K562 (cell line): ENCODE data around the gene OR2W1. TPM values are rescaled to one million over a fixed set of nuclear protein-coding genes. Genes with fewer than 3 reads are reported as not detected.

Source experiments
- ARID1B ChIP-seq: fragments of 450-650 bp; IDR thresholded peaks from 2 replicates; pipeline ENCODE4 v1.6.1; 2016; ENCODE audit warnings: antibody characterized with exemption, mild to moderate bottlenecking, inconsistent platforms
- CBFB ChIP-seq: sonication (generic); formaldehyde crosslinking; IDR thresholded peaks from 2 replicates; pipeline ENCODE4 v1.4.0; 2020; ENCODE audit warnings: mild to moderate bottlenecking, missing genetic modification reagents
- DNMT1 ChIP-seq: fragments of 450-650 bp; IDR thresholded peaks from 2 replicates; pipeline ENCODE4 v1.6.1; 2016; ENCODE audit warnings: antibody characterized with exemption, mild to moderate bottlenecking
- DPF2 ChIP-seq: fragments of 450-650 bp; IDR thresholded peaks from 2 replicates; pipeline ENCODE4 v1.6.1; 2016
- GABPB1 ChIP-seq: sonication (generic); formaldehyde crosslinking; IDR thresholded peaks from 2 replicates; pipeline ENCODE4 v1.8.0; 2022; ENCODE audit warnings: mild to moderate bottlenecking, missing genetic modification reagents
- HMG20A ChIP-seq: fragments of 450-650 bp; formaldehyde crosslinking; conservative IDR thresholded peaks from 2 replicates; pipeline ENCODE4 v1.4.0; 2020; ENCODE audit warnings: mild to moderate bottlenecking, mixed read lengths
- HNRNPL ChIP-seq: fragments of 200-400 bp; formaldehyde crosslinking; IDR thresholded peaks from 2 replicates; pipeline ENCODE4 v1.6.1; 2017; ENCODE audit warnings: low read depth, mild to moderate bottlenecking, low read length
- KLF10 ChIP-seq: fragments of 250-450 bp; sonication (Bioruptor Pico); IDR thresholded peaks from 2 replicates; pipeline ENCODE4 v1.6.1; 2021; ENCODE audit warnings: matching md5 sums
- KLF16 ChIP-seq: IDR thresholded peaks from 2 replicates; pipeline ENCODE4 v1.6.1; 2016; ENCODE audit warnings: antibody characterized with exemption
- PHF8 ChIP-seq: fragments of 200-600 bp; sonication (generic); IDR thresholded peaks from 2 replicates; pipeline ENCODE4 v1.6.1; 2012; ENCODE audit warnings: mixed run types, mild to moderate bottlenecking, inconsistent platforms, low read length, moderate library complexity, borderline replicate concordance
- PTRF ChIP-seq: fragments of 450-650 bp; IDR thresholded peaks from 2 replicates; pipeline ENCODE4 v1.6.1; 2016; ENCODE audit warnings: mild to moderate bottlenecking, missing genetic modification characterization, missing compliant biosample characterization
- polyA plus RNA-seq, 8 experiments: library from polyadenylated mRNA; depleted of rRNA in 4 of 8; stranded (reverse) in 5 of 8; unstranded in 3 of 8; fragments of >200 nt; fragmentation: Nextera tagmentation in 2 of 8; fragmentation: Illumina TruSeq in 1 of 8; extraction: Ambion mirVana in 2 of 8; extraction: Trizol in 1 of 8; gene quantifications; 2 replicates each; pipeline versions ENCODE4 v1.2.1 to v1.2.3, GENCODE V29; 2011 to 2014; ENCODE audit warnings: inconsistent platforms in 1 of 8, missing spikeins in 1 of 8
- total RNA-seq, 7 experiments: library from RNA; depleted of rRNA in 6 of 7; stranded (reverse); fragments of >200 nt in 6 of 7; fragmentation: Illumina TruSeq in 2 of 7; extraction: Trizol in 2 of 7; gene quantifications; 2 replicates each; pipeline versions ENCODE4 v1.2.1 to v1.2.3, GENCODE V29; 2011 to 2021; ENCODE audit warnings: low replicate concordance in 1 of 7
- TF ChIP-seq, protein P1 (sequence below): fragments of 250-450 bp; sonication (Bioruptor Pico); IDR thresholded peaks from 2 replicates; pipeline ENCODE4 v1.4.0; 2020
- TF ChIP-seq, protein P2 (sequence below): fragments of 250-450 bp; sonication (Bioruptor Pico); IDR thresholded peaks from 2 replicates; pipeline ENCODE4 v1.9.0; 2021; ENCODE audit warnings: mild to moderate bottlenecking

OR2W1 gene
- total and polyA plus RNA-seq, 9 of the 15 experiments (the other 6 are each of a cell fraction or from before 2014, with no cell fraction given): not detected

DNA sequence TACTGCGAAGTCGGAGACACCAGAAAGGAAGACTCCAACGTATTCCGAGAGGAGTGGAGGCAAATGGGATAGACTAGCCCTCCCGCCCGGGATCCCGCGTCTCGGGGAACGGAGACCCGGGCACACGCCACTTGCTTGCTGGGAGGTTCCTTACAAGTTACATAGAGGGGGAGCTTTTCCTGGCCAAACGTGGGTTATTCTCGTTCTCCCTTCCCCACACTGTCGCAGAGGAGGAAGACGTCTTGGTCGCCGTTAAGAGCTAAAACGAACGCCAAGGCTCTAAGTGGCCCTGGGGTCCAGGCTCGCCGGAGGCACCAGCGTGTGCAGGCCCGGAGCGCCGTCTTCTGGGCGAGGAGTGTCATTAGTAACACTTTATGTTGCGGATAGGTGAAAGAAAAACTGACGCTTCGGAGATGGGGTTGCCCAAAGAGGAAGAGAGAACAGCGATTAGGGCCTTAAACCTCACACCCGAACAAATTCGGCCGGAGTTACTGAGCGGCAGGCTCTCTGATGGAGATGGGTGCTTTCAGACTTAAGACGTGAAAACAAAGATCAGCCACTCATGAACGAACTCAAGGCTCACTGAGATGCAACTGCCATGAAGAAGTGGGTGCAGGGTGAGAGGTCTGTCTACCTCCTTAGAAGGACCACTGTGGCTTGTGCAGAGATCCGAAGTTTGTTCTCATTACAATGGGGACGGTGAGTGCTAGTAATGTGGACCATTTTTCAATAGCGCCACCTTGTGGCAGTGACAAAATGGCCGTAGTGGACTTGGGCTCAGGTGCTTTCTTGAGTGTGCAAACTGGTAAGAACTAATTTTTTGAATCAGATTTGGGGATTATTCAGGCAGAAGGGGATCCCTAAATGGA is 28.2 kb downstream of the OR2W1 start (continued):
- TF ChIP-seq PTRF: no peak
- no peak for TF ChIP-seq HNRNPL
- TF ChIP-seq DNMT1: no peak
- TF ChIP-seq, protein P1, sequence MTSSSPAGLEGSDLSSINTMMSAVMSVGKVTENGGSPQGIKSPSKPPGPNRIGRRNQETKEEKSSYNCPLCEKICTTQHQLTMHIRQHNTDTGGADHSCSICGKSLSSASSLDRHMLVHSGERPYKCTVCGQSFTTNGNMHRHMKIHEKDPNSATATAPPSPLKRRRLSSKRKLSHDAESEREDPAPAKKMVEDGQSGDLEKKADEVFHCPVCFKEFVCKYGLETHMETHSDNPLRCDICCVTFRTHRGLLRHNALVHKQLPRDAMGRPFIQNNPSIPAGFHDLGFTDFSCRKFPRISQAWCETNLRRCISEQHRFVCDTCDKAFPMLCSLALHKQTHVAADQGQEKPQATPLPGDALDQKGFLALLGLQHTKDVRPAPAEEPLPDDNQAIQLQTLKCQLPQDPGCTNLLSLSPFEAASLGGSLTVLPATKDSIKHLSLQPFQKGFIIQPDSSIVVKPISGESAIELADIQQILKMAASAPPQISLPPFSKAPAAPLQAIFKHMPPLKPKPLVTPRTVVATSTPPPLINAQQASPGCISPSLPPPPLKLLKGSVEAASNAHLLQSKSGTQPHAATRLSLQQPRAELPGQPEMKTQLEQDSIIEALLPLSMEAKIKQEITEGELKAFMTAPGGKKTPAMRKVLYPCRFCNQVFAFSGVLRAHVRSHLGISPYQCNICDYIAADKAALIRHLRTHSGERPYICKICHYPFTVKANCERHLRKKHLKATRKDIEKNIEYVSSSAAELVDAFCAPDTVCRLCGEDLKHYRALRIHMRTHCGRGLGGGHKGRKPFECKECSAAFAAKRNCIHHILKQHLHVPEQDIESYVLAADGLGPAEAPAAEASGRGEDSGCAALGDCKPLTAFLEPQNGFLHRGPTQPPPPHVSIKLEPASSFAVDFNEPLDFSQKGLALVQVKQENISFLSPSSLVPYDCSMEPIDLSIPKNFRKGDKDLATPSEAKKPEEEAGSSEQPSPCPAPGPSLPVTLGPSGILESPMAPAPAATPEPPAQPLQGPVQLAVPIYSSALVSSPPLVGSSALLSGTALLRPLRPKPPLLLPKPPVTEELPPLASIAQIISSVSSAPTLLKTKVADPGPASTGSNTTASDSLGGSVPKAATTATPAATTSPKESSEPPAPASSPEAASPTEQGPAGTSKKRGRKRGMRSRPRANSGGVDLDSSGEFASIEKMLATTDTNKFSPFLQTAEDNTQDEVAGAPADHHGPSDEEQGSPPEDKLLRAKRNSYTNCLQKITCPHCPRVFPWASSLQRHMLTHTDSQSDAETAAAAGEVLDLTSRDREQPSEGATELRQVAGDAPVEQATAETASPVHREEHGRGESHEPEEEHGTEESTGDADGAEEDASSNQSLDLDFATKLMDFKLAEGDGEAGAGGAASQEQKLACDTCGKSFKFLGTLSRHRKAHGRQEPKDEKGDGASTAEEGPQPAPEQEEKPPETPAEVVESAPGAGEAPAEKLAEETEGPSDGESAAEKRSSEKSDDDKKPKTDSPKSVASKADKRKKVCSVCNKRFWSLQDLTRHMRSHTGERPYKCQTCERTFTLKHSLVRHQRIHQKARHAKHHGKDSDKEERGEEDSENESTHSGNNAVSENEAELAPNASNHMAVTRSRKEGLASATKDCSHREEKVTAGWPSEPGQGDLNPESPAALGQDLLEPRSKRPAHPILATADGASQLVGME (CRISPR knock-in tag): peak; percentile 21; the same call in 1 of the 2 replicates
- no peak for TF ChIP-seq HMG20A (CRISPR knock-in tag)
- TF ChIP-seq DPF2: peak; percentile 69
- TF ChIP-seq, protein P2, sequence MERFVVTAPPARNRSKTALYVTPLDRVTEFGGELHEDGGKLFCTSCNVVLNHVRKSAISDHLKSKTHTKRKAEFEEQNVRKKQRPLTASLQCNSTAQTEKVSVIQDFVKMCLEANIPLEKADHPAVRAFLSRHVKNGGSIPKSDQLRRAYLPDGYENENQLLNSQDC: no peak
- 0 out of 2 replicates have a peak, but pooled peaks have one; percentile 16 for TF ChIP-seq KLF16
- TF ChIP-seq ARID1B: peak; percentile 51; the same call in 1 of the 2 replicates
- TF ChIP-seq GABPB1: peak; percentile 39; the same call in 1 of the 2 replicates
- TF ChIP-seq CBFB (CRISPR knock-in tag): no peak
- no peak; the same call in 1 of the 2 replicates for TF ChIP-seq PHF8
- TF ChIP-seq KLF10: no peak
